GM21723 (cell line): ENCODE measurements around the gene CBX6.

ENCODE experiments used
- ATAC-seq: cut with Tn5 transposase; IDR thresholded peaks from one replicate; pipeline ENCODE4 v1.9.1; 2021; ENCODE audit warnings: mild to moderate bottlenecking, moderate library complexity; ENCODE audit not compliant: unreplicated experiment

The CBX6 gene

DNA sequence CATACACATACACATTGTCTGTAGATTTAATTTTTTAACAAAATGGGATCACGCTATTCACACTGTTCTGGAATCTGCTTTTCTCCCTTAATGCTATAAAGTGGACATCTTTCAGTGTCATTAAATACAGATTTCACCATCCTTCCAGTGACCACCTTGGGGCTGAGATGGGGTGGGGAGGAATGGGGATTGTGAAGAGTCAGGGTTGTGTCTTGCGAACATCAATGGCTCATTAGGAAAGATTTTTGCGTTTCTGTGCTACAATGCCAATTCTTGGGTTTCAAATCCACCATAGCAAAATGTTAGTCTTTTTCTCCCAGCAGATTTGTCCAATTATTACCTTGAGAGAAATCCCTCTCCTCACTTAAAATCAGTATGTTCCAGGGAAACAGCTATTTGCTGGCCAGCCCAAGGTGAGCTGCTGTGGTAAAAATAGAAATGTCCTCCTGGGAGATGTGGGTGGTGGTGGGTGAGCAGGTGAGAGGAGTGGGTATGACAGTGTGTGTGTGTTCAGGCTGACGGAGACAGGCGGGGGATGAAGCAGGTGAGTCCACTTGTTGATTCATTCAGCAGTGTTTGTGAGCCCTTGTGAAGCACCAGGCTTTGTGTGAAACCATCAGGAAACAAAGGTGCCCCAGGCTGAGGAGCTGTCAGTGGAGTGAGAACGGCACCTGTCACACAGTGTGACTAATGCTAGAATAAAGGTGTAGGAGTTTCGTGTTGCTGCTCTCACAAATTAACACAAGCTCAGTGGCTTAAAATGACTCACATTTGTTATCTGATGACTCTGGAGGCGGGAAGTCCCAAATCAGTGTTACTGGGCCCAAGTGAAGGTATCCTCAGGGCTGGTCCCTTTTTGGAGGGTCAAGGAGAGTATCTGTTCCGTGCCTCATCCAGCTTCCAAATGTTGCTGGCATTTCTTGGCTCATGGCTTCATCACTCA, 1.7 kb upstream of the CBX6 start:
- ATAC-seq, result no peak

DNA sequence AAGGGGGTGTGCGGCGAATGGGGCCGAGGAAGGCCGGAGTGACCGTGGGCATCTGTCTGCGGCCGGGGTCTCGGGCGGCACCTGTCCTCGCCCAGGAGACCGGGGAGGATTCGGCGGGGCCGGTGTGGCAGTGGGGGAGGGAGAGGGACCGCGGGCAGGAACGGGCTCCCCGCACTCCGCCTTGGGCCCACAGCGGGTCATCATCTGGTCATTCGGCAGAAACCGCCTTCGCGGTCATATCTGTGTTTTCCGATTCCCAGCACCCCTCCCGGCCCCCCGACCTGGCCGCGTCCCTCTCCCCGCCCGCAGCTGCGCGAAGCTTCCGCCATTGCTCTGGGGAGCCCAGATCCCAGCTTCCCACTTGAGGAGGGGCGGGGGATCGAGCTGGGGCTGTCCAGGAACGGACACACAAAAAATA, 824 bp upstream of the CBX6 start:
- no peak for ATAC-seq

DNA sequence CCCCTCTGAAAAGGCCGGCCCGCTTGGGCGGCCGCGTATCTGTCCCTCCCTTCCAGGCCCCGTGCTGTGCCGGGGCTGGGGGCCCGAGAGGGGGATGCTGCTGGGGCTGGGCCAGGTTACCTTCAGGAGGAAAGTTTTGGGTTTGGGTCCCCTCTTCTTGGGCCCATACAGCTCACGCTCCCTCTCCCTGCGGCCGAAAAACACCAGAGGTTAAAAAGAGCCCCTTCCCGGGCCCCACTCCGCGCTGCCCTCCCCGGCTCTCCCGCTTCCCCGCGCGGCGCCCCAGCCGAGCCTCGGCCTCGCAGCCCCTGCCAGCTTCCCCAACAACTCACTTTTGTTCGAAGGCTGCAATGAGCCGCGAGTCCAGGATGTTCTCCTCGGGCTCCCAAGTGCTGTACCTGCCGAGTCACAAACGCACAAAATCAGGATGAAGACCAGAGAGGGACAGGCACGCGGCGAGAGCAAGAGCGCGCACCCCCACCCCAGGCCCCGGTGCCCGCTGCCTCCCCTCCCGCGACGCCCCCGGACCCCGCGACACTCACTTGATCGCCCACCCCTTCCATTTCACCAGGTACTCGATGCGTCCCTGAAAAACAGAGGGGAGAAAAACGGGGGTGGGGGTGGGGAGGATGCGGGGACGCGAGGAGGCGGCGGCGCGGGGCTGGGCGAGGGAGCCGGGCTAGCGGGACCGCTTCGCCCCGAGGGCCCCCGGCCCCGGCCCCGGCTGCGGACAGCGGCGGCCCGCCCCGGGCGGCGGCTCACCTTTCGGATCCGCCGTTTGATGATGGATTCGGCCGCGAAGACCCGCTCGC, 450 bp downstream of the CBX6 start:
- peak; percentile 15 for ATAC-seq

DNA sequence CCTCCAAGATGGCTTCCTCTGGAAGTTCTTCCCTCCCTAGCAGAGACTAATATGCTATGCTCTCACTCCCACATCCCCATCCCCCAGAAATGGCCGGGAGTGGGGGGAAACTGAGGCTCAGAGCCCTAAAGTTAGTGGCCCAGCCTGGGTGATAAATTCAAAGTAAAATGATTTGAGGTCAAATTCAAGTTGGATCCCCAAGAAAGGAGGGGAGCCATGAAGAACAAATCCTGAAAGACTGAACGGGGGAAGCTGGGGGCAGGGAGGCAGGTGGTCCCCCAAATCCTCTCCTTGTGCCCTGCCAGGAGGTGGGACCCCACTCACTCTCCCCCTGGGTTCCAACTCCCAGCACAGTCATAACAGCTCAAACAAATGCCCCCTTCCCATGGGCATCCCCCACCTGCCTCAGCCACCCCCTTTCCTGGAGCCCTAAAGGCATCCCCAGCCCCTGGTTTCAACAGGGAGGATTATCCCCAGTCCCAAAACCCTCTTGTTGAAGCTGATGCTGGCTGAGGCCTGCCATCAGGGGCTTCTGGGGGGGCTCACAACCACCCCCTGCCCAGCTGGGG, 1.1 kb downstream of the CBX6 start:
- ATAC-seq, result no peak

DNA sequence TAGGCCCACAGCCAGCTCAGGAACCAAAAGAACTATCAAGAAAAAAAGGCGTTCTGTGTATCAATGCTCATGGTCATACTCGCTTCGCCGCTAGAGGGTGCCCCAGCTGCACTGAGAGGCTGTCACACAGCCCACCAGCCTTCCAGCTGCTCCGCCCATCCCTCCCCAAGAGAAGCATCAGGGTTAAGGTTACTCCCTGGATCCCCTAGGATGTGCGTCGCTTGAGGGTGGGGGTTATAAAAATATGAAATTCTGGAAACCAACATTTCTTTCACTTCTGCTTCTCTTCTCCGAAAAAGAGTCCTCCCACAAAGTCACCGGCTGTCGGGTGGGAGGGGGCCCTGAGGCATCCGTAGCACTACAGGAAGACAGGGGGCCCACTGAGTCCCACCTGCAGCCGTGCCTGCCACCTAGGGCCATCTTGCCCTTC, 1.7 kb downstream of the CBX6 start:
- no peak for ATAC-seq

DNA sequence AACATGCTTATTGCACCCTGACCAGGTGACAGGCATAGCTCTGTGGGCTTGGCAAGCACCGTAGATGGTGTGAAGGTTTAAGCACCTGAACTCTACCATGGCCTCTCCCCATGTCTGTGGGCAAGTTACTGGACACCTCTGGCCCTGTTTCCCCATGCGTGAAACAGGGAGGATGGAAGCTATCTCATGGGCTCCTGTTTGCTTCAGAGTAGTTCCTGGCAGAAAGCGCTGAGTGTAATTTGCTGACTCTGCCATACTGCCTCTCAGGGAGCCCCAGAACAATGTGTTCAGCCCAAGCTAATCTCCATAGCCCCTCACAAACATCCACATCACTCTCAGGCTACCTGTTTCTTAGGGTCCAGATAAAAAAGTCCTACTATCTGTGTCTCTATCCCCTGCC, 2.4 kb downstream of the CBX6 start:
- ATAC-seq, result no peak

DNA sequence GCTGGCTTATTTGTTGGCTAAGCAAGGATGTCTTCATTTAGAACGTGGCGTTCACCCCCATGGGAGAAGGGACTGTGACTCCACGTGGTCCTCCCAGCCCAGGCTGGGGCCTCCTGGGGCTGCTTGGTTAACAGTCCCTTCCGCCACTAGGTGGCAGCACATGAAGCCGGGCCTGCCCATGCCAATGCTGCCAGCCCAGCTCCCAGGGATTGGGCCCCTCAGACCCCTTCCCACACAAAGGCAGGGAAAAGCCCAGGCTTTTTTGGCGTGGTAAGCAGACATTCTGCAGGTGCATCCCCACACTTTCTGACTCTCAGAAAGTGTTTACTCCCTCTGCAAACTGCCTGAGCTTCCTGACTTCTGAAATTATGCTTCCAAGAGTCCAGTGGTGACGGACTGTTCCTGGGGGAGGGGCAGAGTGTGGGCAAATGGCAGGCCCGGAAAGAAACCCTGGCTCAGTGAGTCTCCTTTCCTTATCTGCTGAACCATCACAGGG, 3.1 kb downstream of the CBX6 start:
- ATAC-seq, result no peak

DNA sequence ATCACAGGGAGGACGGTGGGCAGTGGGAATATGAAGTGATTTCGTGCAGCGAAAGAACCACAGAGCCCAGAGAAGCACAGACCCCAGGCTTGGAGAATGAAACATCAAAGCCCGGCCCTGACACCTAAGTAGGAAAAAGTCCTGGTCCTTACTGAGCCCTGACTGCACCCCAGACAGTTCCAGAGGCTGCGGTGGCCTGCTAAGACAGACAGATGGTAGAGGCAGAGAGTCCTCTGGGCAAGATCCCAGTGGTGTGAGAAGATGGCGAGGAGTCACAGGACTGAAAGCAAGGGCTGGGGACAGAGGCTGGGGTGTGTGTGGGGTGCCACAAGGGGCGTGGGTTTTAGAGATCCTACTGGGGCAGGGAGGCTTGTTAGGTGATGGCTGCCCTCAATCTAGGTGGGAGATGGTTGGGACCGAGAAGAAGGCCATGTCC, 3.7 kb downstream of the CBX6 start:
- no peak for ATAC-seq

DNA sequence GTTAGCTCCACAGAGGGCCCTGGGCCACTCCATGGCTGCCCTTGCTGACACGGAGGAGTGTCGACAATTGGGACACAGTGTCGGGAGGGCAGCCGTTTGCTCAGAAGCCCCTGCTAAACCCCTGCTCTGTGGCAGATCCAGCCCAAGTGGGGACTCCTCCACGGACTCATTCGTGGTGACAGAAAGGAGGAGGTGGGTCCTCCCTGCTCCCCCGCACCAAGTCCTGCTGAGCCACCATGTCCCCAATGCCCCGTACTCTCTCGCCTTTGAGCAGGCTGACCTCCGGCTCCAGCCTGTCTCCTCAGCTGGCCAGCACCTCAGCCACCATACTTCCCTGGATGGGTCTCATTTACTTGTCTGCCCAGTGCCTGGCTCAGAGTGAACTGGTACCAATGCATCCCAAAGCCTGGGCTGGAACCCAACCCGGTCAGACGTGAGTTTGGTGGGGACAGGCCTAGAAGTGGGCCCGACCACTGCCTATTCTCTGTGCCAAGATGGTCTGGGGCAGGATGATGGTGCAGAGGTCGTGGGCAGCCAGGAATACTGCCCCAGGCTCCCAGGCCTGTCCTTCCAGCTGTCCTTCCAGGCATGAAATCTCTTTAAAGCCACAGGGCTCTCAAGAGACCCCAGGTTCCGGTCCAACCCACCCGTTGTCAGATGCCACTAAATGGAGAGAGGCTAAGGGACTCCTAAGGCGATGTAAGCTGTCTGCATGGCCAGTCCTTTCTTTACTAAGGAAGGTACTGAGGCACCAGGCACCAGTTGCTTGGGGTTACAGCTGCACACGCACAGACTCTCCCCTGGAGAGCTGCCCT, 4.3 kb downstream of the CBX6 start:
- ATAC-seq, result no peak

DNA sequence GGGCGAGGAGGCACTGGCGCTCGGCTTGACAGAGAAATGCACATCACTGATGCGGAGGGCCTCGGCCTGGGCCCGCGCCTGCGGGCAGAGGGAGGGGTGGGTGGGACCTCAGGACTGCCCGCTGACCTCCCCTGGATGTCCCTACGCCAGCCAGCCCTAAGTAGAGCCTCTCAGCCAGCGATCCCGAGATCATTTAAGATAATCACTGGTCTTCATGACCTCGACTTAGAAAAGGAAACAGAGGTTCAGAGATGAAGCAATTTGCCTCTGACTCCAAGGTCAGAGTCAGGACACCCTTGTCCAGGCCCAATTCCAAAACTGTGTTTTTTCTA, 4.9 kb downstream of the CBX6 start:
- no peak for ATAC-seq

DNA sequence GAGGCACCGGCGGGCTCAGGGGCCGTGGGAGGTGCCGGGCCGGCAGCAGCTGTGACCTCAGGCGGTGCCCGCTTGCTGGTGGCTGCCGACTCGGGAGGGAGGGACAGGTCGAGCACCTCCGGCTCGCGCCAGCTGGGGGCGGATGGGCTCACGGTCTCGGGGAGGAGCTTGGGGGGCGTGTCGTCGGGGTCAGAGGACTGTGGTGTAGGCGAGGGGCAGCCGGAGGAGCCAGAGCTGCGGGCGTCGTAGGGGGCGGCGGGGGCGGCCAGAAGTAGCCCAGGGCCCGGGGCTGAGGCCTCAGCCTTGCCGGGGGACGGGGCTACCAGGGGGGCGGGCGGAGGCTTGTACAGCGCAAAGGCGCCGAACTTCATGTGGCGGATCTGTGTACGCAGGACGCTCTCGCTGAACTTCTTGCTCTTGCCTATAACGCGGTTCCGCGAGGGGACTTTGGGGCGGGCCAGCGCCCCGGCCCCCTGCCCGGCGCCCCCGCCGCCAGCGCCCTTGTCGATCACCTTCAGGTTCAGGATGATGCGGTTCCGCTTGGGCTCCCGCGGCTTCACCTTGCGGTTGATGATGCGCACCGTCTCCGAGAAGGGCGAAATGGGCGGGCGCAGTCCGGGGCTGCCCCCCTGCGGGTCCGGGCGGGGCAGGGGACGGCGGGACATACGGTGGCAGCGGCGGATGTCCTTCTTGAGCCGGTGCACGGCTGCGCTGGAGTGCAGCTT, 5.5 kb downstream of the CBX6 start:
- no peak for ATAC-seq

DNA sequence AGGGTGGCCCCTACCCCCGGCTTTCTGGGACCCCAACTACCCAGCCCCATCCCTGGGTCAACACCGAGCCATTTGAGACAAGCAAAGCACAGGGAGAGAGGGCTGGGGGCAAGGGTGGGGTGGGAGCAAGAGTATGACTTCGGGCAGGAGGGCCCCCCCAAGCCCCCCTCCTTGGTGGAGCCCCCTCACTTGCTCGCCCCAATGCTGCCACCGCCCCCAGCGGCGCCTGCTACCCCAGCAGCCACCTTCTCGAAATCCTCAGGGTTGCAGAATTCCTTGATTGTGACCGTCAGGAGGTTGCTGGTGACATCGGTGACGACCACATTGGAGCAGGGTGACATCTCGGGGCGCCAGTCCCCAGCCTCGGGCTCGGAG, 6.0 kb downstream of the CBX6 start:
- ATAC-seq, result no peak

DNA sequence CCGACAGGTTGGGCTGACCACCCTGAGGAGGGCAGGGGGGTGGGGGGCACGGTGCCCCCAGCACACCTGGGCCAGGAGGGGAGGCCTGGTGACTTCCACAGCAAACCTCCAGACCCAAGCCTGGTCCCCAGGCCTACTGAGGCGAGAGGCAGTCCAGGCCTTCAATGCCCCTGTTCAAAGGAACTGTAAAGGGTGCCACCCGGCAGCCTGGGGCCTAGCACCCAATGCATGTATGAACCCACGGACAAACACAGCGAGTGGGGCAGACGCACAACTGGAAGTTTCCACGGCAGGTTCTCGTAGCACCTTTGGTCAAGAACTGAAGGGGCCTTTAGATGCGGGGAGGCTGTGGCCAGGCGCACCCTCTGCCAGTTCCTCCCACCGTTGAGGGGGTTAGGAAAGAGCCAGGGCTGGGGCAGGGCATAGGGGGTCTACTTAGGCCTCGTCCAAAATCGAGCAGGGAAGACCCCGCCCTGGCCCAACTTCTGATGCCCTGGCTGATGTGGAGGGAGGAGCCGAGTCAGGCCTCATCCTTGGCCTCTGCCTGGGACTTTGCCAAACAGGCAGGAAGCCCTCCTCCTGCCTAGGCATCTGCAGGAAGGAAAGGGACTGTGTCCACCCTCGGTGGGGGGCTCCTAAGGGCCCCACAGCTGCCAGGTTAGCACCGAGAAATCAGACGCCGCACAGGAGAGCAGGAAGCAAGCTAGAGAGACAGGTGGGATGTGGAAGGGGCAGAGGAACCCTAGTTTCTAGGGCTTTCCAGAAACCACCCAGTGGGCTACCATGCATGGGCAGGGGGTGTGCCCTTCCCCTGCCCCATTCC, 6.6 kb downstream of the CBX6 start:
- ATAC-seq, result no peak

DNA sequence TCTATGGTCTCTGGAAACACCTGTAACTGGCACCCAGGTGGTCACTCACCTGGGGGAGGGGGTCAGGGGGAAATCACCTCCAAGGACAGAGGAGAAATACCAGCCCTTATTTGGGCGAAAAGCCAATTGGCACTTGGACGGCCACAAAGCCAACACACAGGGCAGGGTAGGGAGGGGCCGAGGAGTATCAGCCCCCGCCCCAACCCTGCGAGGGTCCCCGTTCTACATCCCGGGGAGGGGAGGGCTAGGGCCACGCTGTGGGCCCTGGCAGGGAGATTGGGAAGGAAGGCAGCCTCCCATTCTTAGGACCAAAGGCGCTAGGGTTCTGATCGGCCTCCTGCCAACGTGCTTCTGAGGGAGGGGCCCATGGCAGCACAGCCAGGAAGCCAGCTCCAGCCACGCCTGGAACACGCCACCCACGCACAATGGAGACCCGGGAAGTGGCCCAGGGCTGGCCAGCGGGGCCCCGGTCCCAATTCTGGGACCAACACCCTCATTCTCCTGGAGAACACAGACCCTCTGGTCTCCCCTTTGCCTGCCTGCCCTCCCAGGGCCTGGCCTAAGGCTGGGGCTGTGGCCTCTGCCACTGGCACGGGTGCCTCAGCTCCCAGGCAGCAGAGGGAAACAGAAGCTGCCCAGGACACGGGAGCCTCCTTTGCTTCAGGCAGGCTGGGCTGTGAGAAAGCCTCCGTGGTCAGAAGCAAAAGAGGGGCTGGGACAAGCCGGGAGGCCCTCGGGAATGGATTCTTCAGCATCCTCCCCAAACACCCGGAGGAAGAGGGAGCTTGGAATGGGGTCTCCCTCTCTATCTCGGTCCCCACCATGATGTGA, 7.4 kb downstream of the CBX6 start:
- no peak for ATAC-seq

DNA sequence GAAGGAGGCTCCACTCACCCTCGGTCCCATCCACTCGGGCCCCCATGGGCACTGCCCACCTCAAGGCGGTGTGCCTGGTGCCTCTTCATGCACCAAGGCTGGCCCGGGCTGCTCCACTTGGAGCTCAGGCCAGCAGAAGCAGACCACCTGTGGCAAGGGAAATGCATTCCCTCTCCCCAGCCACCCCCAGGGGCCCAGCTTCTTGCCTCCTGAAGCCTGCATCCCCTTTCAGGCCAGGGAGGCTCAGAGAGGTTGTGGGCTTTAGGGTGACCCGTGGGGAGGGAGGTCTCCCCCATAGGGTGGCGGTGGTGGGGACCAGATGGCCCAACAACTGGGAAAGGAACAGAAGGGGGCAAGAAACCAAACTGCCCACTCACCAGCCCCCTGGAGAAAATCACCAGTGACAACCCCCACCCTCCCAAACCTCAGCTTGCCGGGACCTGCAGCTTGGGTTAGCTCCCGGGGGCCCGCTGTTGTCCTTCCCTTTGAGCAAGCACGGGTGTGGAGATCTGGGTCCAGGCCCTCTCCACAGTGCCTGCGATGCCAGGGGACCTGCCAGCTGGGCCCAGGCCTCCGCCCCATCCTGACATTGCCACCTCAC, 8.4 kb downstream of the CBX6 start:
- no peak for ATAC-seq

DNA sequence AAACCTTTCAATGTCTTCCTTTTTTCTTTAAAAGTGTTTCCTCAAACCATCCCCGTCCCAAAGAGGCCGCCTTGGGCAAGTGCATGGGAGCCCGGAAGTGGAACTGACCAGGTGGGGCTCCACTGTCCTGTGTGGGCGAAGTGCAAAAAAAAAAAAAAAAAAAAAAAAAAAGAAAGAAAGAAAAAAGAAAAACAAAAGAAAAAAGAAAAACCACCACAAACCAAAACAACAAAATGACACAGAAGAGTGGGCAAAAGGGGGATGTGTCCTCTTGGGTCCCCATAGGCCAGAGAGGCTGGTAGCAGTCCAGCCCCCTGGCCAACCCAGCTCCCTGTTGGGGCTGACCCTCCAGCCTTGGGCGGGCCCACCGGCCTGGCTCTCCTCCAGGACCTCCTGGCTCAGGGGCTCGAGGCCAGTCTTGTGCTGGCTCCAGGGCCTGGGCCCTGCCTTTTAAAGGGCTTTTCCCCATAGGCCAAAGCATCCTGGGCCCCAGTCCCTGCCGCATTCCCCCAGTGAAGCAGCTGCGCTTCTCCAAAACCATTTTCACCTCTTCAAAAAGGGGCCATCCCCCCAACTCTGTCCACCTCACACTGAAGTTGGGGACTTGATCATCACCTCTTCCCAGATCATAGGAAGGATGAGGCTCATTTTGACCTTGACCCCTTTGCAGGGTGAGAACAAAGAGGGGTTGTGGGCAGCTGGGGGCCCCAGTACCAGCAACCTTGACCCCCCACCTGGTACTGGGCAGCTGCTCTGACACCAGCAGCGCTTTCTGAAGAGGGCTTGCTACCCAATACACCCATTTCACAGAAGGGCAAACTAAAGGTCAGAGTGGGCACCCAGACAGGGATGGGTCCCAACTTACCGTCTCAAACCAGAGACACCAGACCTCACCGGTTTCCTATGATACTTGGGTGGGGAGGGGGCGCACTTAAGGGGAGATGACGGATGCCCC, 9.4 kb downstream of the CBX6 start:
- ATAC-seq, result no peak

DNA sequence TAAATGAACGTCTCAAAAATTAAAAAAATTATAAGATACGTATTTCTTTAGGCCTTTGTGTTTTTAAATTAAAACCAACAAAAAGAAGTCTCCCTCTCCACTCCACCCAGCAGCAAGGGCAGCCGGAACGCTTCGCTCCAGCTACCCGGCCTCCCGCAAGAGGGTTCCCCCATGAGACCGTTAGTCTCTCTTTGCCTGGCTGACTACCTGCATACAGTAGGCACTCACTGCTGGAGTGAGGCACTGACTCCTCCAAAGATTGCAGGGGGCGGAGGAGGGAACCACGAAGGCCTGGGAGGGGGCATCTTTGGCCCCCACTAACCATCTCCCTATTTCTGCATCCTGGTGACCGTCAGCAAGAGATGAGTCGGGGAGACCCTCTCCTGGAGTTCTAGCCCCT, 10.1 kb downstream of the CBX6 start:
- no peak for ATAC-seq
